NCI-H82 treated with DMSO at 0.1 percent for 48 hours (cell line): ENCODE measurements around the gene PABPN1L.

Source experiments
- DNase-seq: peaks from one replicate; lab custom pipeline; 2025; ENCODE audit not compliant: unreplicated experiment; lab: John Stamatoyannopoulos, UW

PABPN1L gene

GRCh38 chr16:88884569-88885271 lies 18.3 kb upstream of the PABPN1L start:
- DNase-seq, result no peak

GRCh38 chr16:88883946-88884345 lies 17.5 kb upstream of the PABPN1L start:
- no peak for DNase-seq

GRCh38 chr16:88883117-88883895 lies 16.8 kb upstream of the PABPN1L start:
- no peak for DNase-seq

- no peak for DNase-seq
These were observed 16.0 kb upstream of the PABPN1L start for GRCh38 chr16:88882358-88883030.

- DNase-seq, result no peak
These were observed 15.4 kb upstream of the PABPN1L start for GRCh38 chr16:88881675-88882357.

GRCh38 chr16:88881007-88881615 lies 14.7 kb upstream of the PABPN1L start:
- no peak for DNase-seq

- no peak for DNase-seq
These were observed 14.0 kb upstream of the PABPN1L start for GRCh38 chr16:88880226-88881006.

DNA sequence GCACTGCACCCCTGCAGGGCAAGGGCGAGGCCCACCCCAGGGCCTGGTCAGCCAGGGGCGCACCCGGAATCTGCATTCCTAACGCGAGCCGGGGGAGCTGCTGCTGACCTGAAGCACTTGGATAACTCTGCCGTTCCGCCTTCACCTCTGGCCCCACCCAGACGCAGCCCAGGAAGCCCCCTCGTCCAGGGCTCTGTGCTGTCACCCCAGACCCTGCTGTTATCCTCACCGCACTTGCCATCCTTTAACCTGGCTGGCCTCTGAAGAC lies 13.3 kb upstream of the PABPN1L start:
- DNase-seq, result no peak

DNA sequence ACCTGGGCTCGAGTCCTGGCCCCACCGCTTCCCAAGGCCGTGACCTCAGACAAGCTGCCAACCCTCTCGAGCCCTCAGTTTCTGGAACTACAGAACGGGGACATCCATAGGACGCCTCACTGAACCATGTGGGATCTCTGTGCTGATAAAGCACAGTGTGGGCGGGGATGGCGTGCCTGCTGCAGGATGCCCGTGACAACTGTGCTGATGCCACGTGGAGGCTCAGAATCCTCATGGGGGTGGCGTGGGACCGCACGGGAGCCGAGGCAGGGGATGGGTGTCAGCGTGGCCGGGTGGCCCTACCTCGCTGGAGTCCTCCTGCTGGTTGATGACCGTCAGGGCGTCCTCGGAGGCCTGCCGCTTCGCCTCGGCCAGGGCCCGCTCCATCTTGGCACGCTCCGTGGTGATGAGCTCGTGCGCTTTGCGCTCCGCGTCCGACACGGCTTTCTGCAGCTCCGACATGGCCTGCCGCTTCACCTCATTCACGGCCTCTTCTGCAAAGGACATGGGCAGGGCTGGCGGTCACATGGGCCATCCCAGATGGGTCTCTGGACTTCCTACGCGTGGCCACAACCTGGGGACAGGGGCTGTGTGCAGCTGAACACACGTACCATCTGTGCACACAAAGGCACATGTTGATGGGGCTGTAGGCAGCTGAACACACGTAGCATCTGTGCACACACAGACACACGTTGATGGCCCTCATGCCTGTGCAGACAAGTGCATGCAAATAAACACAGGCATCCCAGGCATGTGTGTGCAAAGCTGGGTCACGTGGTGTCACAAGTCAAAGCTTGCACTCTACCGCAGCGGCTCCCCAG lies 12.7 kb upstream of the PABPN1L start:
- DNase-seq, result no peak

DNA sequence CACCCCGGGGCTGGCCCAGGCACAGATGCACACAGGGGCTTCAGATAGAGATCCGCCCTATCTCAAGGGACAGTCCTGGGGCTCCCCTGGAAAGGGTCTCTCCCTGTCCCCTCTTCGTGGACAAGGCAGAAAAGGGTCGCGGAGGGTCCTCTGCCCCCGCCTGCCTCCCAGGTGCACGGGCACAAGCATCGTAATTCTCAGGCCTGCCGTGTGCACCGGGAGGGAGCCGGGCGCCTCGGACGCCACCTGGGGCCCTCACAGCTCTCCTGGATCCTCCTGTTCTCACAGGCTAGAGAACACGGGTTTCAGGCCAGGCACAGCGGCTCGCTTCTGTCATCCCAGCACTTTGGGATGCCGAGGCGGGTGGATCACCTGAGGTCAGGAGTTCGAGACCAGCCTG lies 11.9 kb upstream of the PABPN1L start:
- DNase-seq, result no peak

- DNase-seq, result no peak
These were observed 11.3 kb upstream of the PABPN1L start for GRCh38 chr16:88877564-88878289.

DNA sequence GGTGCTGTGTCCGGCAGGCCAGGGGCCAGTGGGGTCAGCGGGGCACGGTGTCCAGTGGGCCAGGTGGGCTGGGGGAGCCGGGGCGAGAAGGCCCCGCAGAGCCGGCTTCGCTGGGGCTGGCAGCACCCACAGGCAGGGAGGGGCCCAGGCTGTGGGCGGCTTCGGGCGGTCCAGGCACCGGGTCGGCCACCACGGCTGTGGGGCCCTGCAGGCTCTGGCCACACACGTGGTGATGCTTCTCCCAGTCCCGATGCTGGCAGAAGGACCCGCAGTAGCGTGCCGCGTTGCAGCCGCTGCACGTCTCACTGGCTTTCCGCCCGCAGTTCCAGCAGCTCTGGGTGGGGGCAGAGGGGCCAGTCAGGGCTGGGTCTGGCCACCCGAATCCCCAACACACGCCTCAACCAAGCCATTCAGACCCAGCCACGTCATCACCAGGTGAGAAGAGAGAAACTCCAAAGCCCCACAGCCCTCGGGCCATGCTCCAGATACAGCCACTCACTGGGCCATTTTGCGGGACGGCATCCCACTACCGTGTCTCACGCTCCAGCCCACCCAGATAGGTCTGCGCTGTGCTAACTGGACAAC lies 10.6 kb upstream of the PABPN1L start:
- no peak for DNase-seq

GRCh38 chr16:88875703-88876234 lies 9.3 kb upstream of the PABPN1L start:
- DNase-seq, result no peak

DNA sequence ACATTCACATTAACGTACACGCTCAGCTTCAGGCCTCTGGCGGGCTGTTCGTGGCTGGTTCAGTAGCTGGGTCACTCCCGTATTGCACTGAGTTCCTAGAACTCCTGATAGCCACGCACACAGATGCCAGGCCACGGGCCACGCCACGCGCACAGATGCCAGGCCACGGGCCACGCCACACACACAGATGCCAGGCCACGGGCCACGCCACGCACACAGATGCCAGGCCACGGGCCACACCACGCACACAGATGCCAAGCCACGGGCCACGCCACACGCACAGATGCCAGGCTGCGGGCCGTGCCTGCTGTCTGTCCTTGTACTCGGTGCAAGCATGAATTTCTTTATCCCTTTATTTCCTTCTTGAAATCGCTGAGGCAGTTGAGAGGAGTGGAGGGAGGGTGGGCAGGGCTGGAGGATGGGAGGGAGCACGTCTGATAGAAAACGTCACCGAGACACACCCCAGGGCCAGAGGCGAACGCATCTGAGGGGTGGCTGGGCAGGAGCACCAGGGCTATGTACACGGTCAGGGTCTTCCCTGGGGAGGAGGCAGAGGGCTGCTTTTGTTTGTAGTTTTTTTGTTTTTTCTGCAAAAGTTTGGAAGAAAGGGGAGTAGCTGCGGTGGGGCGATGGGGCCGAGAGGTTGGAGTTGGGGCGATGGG lies 8.6 kb upstream of the PABPN1L start:
- DNase-seq, result no peak

DNA sequence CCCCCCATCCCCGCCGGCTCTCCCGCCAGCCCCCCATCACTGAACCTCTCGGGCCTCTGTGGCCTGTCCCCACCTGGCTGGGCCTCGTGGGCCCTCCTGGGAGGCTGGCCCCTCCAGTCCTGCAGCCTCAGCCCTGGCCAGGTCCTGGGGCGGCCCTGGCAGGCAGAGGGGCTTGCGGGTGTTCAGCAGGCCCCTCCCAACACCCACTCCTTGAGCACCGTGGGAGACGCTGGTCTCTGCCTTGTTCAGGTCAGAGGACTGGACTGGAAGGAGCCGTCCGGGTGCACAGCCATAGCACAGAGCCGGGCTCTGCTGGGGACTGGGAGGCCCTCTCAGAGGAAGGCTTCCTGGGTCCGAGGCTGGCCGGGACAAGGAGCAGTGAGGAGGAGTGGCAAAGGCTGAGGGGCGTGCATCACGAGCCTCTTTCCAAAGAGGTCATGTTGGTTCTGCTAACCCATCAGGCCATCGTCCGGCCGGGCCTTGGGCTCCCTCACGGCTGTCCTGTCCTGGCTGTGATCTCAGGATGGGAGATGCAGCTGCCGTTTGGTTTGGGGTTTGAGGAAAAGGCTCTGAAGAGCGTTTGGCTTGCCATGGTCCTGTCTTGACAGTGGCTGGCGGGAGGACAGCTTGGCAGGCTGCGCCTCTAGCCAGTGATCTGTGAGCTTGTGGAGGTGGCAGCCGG lies 6.3 kb upstream of the PABPN1L start:
- DNase-seq, result no peak

DNA sequence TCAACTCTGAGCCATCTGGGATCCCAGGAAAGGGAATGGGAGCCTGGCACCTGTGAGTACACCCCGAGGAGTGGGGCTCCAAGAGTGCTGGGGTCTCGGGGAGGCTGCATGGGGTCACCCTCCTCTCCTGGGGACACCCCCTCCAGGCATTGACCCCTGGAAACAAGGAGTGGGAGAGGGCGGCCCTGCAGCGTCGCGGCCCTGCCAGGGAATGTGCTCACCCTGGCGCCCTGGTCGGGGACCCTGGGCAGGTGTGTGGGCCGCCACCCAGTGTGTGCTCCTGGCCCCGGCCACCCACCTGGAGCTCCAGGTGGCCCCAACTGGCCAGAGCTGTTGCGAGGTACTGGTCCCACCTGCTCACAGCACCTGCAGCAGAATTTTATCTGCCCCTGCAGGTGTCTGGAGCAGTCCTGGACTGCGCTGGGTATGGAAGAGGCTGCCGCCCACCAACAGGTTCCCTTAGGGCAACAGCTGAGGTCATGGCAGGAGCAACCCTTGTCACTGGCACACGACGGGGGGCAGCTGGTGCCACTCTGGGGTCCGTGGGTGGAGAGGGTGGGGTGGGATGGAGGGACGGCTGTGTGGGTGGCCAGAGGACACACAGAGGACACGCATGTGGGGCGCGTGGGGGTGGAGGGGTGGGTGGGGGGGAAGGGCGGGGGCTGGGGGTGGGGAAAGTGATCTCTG lies 5.4 kb upstream of the PABPN1L start:
- DNase-seq, result no peak

GRCh38 chr16:88871349-88871702 lies 4.9 kb upstream of the PABPN1L start:
- no peak for DNase-seq
